ENCODE measurements around the gene IFNA17.
"Not testable (repeated sequence)": the region's sequence is repeated elsewhere in the genome, so short reads cannot be mapped to it uniquely, and the experiment has no call there.

The IFNA17 gene

GRCh38 chr9:21228122-21228521 is at the start of gene IFNA17:
IFNA17 (minus strand) TSS chr9:21228222; CDS start chr9:21228173, 49 bp downstream.
- DNase-seq (ENCODE audit: low spot score), result no peak

- no peak for DNase-seq (ENCODE audit: low spot score)
Measured at GRCh38 chr9:21268347-21268657, 40.3 kb upstream of the IFNA17 start.

- no peak for DNase-seq (ENCODE audit: low spot score)
Measured at GRCh38 chr9:21267485-21268346, 39.7 kb upstream of the IFNA17 start.

GRCh38 chr9:21266733-21267484 is 38.9 kb upstream of the IFNA17 start:
- DNase-seq (ENCODE audit: low spot score), result no peak

- no peak for DNase-seq (ENCODE audit: low spot score)
Measured at GRCh38 chr9:21265421-21266189, 37.6 kb upstream of the IFNA17 start.

GRCh38 chr9:21255538-21256212 is 27.7 kb upstream of the IFNA17 start:
- no peak for DNase-seq (ENCODE audit: low spot score)

- DNase-seq (ENCODE audit: low spot score), result peak; percentile 8
Measured at GRCh38 chr9:21252721-21253547, 24.9 kb upstream of the IFNA17 start.

GRCh38 chr9:21251638-21252037 is 23.6 kb upstream of the IFNA17 start:
- no peak for DNase-seq (ENCODE audit: low spot score)

- DNase-seq (ENCODE audit: low spot score), result no peak
Measured at GRCh38 chr9:21251190-21251589, 23.2 kb upstream of the IFNA17 start.

GRCh38 chr9:21244836-21245235 is 16.8 kb upstream of the IFNA17 start:
- no peak for DNase-seq (ENCODE audit: low spot score)

GRCh38 chr9:21239911-21240310 is 11.9 kb upstream of the IFNA17 start, which contains the start of gene IFNA14:
IFNA14 (minus strand) TSS chr9:21240005; CDS start chr9:21239935, 70 bp downstream.
- DNase-seq (ENCODE audit: low spot score), result no peak

- DNase-seq (ENCODE audit: low spot score), result not testable (repeated sequence)
Measured at GRCh38 chr9:21236360-21236714, 8.3 kb upstream of the IFNA17 start.

- peak; percentile 5 for DNase-seq (ENCODE audit: low spot score)
Measured at GRCh38 chr9:21235468-21236359, 7.7 kb upstream of the IFNA17 start.

- DNase-seq (ENCODE audit: low spot score), result no peak
Measured at GRCh38 chr9:21234153-21234687, 6.2 kb upstream of the IFNA17 start.

GRCh38 chr9:21233258-21233657 is 5.2 kb upstream of the IFNA17 start:
- DNase-seq (ENCODE audit: low spot score), result no peak

- DNase-seq (ENCODE audit: low spot score), result not testable (repeated sequence)
Measured at GRCh38 chr9:21217211-21217610, 10.8 kb downstream of the IFNA17 start, which contains the start of gene IFNA16. IFNA16 (minus strand) TSS chr9:21217311; CDS start chr9:21217305, 6 bp downstream.

- not testable (repeated sequence) for DNase-seq (ENCODE audit: low spot score)
Measured at GRCh38 chr9:21213411-21214326, 14.4 kb downstream of the IFNA17 start.

- DNase-seq (ENCODE audit: low spot score), result not testable (repeated sequence)
Measured at GRCh38 chr9:21212160-21212559, 15.9 kb downstream of the IFNA17 start.
